ENCODE measurements around the gene KLHL1. TPM values are rescaled to one million over a fixed set of nuclear protein-coding genes. Genes with fewer than 3 reads are reported as not detected.

KLHL1 gene
- total and polyA plus RNA-seq, 2 donors from 2014 or later, result 0.13 TPM; not detected in 1

DNA sequence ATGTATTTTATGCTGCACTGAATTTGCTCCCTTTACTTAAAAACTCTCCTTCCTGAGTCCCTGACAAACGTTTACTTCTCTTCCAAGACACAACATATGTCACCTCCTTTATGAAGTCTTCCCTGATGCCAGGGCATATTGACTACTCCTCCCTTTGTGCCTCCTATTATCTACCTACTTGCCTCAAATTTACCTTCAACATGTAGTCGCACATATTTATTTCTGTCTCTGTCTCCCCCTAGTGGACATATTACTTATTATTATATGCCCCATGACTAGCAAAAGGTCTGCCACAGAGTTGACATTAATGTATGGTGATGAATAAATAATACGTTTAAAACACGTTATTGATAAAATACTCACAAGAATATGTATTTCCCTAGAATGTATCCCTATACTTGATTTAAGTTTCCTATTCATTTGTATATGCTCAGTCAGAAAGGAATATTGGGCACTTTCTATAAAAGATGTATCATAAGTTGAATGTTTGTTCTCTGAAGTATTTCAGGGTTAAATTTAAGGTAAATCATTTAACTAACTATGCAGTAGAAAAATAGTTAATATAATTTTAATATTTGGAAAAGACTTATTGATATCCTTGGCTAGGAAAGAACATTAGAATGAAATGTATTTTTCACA is 250.9 kb downstream of the KLHL1 start:
- intact Hi-C loops (cut with DNase I), result no loop called here
- Histone ChIP-seq H3K27ac (ENCODE audit: low read depth in 2 of 2, low read length in 2 of 2) (no peak overlapping the region), H3K9ac (ENCODE audit: low read length in 3 of 3) (no peak overlapping the region), H3K4me3 (ENCODE audit: low read length in 3 of 3) (no peak overlapping the region), H3K9me3 (ENCODE audit: control insufficient read depth in 2 of 3, insufficient read depth in 1 of 3, low read length in 3 of 3) (no peaks in the 10 kb centered on the region), H3K27me3 (ENCODE audit: control insufficient read depth, insufficient read depth, low read length) (no peaks in the 10 kb centered on the region), H3K36me3 (ENCODE audit: control insufficient read depth in 2 of 3, insufficient read depth in 3 of 3, low read length in 3 of 3) (no peaks in the 10 kb centered on the region), H3K4me1 (ENCODE audit: control insufficient read depth in 2 of 3, insufficient read depth in 2 of 3, low read depth in 1 of 3, low read length in 3 of 3) (no peaks in the 10 kb centered on the region)
- TF ChIP-seq, protein P1, sequence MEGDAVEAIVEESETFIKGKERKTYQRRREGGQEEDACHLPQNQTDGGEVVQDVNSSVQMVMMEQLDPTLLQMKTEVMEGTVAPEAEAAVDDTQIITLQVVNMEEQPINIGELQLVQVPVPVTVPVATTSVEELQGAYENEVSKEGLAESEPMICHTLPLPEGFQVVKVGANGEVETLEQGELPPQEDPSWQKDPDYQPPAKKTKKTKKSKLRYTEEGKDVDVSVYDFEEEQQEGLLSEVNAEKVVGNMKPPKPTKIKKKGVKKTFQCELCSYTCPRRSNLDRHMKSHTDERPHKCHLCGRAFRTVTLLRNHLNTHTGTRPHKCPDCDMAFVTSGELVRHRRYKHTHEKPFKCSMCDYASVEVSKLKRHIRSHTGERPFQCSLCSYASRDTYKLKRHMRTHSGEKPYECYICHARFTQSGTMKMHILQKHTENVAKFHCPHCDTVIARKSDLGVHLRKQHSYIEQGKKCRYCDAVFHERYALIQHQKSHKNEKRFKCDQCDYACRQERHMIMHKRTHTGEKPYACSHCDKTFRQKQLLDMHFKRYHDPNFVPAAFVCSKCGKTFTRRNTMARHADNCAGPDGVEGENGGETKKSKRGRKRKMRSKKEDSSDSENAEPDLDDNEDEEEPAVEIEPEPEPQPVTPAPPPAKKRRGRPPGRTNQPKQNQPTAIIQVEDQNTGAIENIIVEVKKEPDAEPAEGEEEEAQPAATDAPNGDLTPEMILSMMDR (IDR thresholded peaks at IDR 0.05; ENCODE audit: borderline replicate concordance, extremely low read depth, insufficient read depth), result peak; percentile 52
- FAIRE-seq (no peak), DNase-seq (peak in 2 of 5 donors; percentile 61 to 67)

DNA sequence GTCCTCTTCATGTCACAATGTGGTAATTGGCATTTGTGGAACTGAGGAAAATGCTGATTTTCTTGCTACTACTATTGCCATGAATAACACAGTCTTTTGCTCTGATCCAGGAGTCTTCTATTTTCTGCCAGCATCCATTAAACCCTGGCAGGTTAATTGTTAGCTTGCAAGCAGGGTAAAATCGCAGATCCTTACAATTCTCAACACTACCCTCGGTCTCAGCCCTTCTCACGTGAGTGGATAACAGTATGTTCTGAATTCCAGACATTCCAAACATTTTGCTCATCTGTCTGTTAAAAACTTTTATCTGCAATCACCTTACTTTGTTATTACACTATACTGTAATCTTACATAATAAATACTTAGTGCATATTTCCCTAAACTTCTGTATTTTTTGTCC is 251.9 kb downstream of the KLHL1 start:
- H3K27ac ChIP-seq (ENCODE audit: low read depth in 2 of 2, low read length in 2 of 2), result no peak overlapping the region
- no peaks in the 10 kb centered on the region for H3K4me1 ChIP-seq (ENCODE audit: control insufficient read depth in 2 of 3, insufficient read depth in 2 of 3, low read depth in 1 of 3, low read length in 3 of 3)
- no peak overlapping the region for H3K9ac ChIP-seq (ENCODE audit: low read length in 3 of 3)
- no peaks in the 10 kb centered on the region for H3K36me3 ChIP-seq (ENCODE audit: control insufficient read depth in 2 of 3, insufficient read depth in 3 of 3, low read length in 3 of 3)
- DNase-seq (peak in 3 of 5 donors; percentile 19 to 71 (median 35)), FAIRE-seq (no peak)
- intact Hi-C loops (cut with DNase I), result no loop called here
- no peaks in the 10 kb centered on the region for H3K9me3 ChIP-seq (ENCODE audit: control insufficient read depth in 2 of 3, insufficient read depth in 1 of 3, low read length in 3 of 3)
- TF ChIP-seq, protein P1 (IDR thresholded peaks at IDR 0.05; ENCODE audit: borderline replicate concordance, extremely low read depth, insufficient read depth), result no peak
- no peaks in the 10 kb centered on the region for H3K27me3 ChIP-seq (ENCODE audit: control insufficient read depth, insufficient read depth, low read length)
- H3K4me3 ChIP-seq (ENCODE audit: low read length in 3 of 3), result peak overlapping the region in 1 of 3 donors; percentile 14

DNA sequence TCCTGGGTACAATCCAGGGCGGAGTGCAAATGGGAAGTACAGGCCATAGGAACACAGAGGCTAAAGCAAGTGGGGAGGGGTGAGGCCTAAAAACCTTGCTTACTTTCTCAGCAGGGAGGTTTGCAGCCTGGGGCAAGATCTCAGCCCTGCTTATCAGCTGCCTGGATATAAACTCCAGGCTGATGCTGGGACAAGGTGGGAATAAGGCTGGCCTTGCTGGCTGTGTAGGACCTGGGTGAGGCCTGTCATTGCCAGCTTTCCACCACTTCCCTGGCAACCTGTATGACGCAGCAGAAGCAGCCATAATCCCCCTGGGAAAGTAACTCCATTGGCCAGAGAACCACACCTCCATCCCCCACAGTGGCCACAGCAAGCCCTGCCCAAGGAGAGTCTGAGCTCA is 279.7 kb downstream of the KLHL1 start:
- no peak for FAIRE-seq

More for the DNA sequence above, 279.7 kb downstream of the KLHL1 start:
- Histone ChIP-seq H3K4me3 (ENCODE audit: low read length in 3 of 3) (no peak overlapping the region), H3K4me1 (ENCODE audit: control insufficient read depth in 2 of 3, insufficient read depth in 2 of 3, low read depth in 1 of 3, low read length in 3 of 3) (no peaks in the 10 kb centered on the region), H3K27me3 (ENCODE audit: control insufficient read depth, insufficient read depth, low read length) (no peaks in the 10 kb centered on the region), H3K9me3 (ENCODE audit: control insufficient read depth in 2 of 3, insufficient read depth in 1 of 3, low read length in 3 of 3) (no peaks in the 10 kb centered on the region), H3K36me3 (ENCODE audit: control insufficient read depth in 2 of 3, insufficient read depth in 3 of 3, low read length in 3 of 3) (no peaks in the 10 kb centered on the region), H3K27ac (ENCODE audit: low read depth in 2 of 2, low read length in 2 of 2) (no peak overlapping the region), H3K9ac (ENCODE audit: low read length in 3 of 3) (no peak overlapping the region)
- intact Hi-C loops (cut with DNase I), result no loop called here
- TF ChIP-seq, protein P1 (IDR thresholded peaks at IDR 0.05; ENCODE audit: borderline replicate concordance, extremely low read depth, insufficient read depth), result no peak
- DNase-seq, result no peak
